Mammary epithelial cell (primary cell): ENCODE data around the gene PTHLH.

Experiments
- CTCF ChIP-seq, 2 donors: IDR thresholded peaks in 1 of 2; conservative IDR thresholded peaks in 1 of 2; 2 replicates each; pipeline ENCODE4 v1.5.1; 2011 to 2012; ENCODE audit warnings: inconsistent platforms in 2 of 2, low read length in 2 of 2, mild to moderate bottlenecking in 2 of 2, control low read depth in 1 of 2, low read depth in 1 of 2; ENCODE audit not compliant: insufficient read depth in 1 of 2; ENCODE audit errors: extremely low read depth in 1 of 2
- EZH2 ChIP-seq: IDR thresholded peaks from 2 replicates; pipeline ENCODE4 v1.6.1; 2012; ENCODE audit warnings: low read length, inconsistent platforms, borderline replicate concordance

GRCh38 chr12:27982385-27982784 is 9.9 kb upstream of the PTHLH start:
- TF ChIP-seq CTCF (conservative IDR thresholded peaks at IDR 0.05 in 1 of 2, IDR thresholded peaks at IDR 0.05 in 1 of 2; ENCODE audit: extremely low read depth in 1 of 2, insufficient read depth in 1 of 2, low read depth in 1 of 2, low read length in 2 of 2) (no peak), EZH2 (no peak)
